ENCODE measurements around the gene DACH2. TPM values are rescaled to one million over a fixed set of nuclear protein-coding genes. Genes with fewer than 3 reads are reported as not detected.
"Not testable (repeated sequence)": the region's sequence is repeated elsewhere in the genome, so short reads cannot be mapped to it uniquely, and the experiment has no call there.

Gene DACH2
- total RNA-seq, 2 experiments from 2014 or later: not detected

GRCh38 chrX:86178906-86179305 is 30.7 kb downstream of the DACH2 start:
- CTCF ChIA-PET: no interaction called here
- Mint-ChIP-seq H3K36me3 (ENCODE audit: low read depth) (no peaks in the 10 kb centered on the region), H3K27me3 (ENCODE audit: low read depth) (peaks cover 5% of the 10 kb centered on the region), H3K4me1 (ENCODE audit: low read depth) (no peaks in the 10 kb centered on the region), H3K27ac (no peak overlapping the region), H3K9me3 (peaks cover 2% of the 10 kb centered on the region), H3K4me3 (no peak overlapping the region)
- intact Hi-C loops (cut with micrococcal nuclease): no loop called here
- DNase-seq: no peak

- H3K9me3 Mint-ChIP-seq; DNase-seq; H3K4me1 Mint-ChIP-seq (ENCODE audit: low read depth); H3K27ac Mint-ChIP-seq; CTCF ChIA-PET; H3K36me3 Mint-ChIP-seq (ENCODE audit: low read depth); H3K27me3 Mint-ChIP-seq (ENCODE audit: low read depth); H3K4me3 Mint-ChIP-seq; intact Hi-C loops (cut with micrococcal nuclease): not testable (repeated sequence)
Measured at GRCh38 chrX:86181325-86181724, 33.1 kb downstream of the DACH2 start.

GRCh38 chrX:86192827-86193226 is 44.6 kb downstream of the DACH2 start:
- Mint-ChIP-seq H3K36me3 (ENCODE audit: low read depth) (no peaks in the 10 kb centered on the region), H3K9me3 (peaks cover 5% of the 10 kb centered on the region), H3K27ac (no peak overlapping the region), H3K27me3 (ENCODE audit: low read depth) (no peaks in the 10 kb centered on the region), H3K4me3 (no peak overlapping the region), H3K4me1 (ENCODE audit: low read depth) (no peaks in the 10 kb centered on the region)
- intact Hi-C loops (cut with micrococcal nuclease): no loop called here
- no peak for DNase-seq
- CTCF ChIA-PET: no interaction called here

- Mint-ChIP-seq H3K27ac (no peak overlapping the region), H3K9me3 (peaks cover 5% of the 10 kb centered on the region), H3K36me3 (ENCODE audit: low read depth) (no peaks in the 10 kb centered on the region), H3K4me1 (ENCODE audit: low read depth) (no peaks in the 10 kb centered on the region), H3K27me3 (ENCODE audit: low read depth) (no peaks in the 10 kb centered on the region), H3K4me3 (no peak overlapping the region)
- no peak for DNase-seq
- intact Hi-C loops (cut with micrococcal nuclease): no loop called here
- CTCF ChIA-PET: no interaction called here
Measured at GRCh38 chrX:86194758-86195157, 46.5 kb downstream of the DACH2 start.

- Mint-ChIP-seq H3K9me3 (peaks cover 5% of the 10 kb centered on the region), H3K36me3 (ENCODE audit: low read depth) (no peaks in the 10 kb centered on the region), H3K27ac (no peak overlapping the region), H3K27me3 (ENCODE audit: low read depth) (no peaks in the 10 kb centered on the region), H3K4me3 (no peak overlapping the region), H3K4me1 (ENCODE audit: low read depth) (no peaks in the 10 kb centered on the region)
- CTCF ChIA-PET: no interaction called here
- intact Hi-C loops (cut with micrococcal nuclease): no loop called here
- no peak for DNase-seq
Measured at GRCh38 chrX:86195343-86195742, 47.1 kb downstream of the DACH2 start.

- no peak overlapping the region for H3K27ac Mint-ChIP-seq
- H3K9me3 Mint-ChIP-seq: peaks cover 5% of the 10 kb centered on the region
- H3K4me1 Mint-ChIP-seq (ENCODE audit: low read depth): no peaks in the 10 kb centered on the region
- no peak overlapping the region for H3K4me3 Mint-ChIP-seq
- CTCF ChIA-PET: no interaction called here
- no peak for DNase-seq
- intact Hi-C loops (cut with micrococcal nuclease): no loop called here
- no peaks in the 10 kb centered on the region for H3K27me3 Mint-ChIP-seq (ENCODE audit: low read depth)
- no peaks in the 10 kb centered on the region for H3K36me3 Mint-ChIP-seq (ENCODE audit: low read depth)
Measured at GRCh38 chrX:86197815-86198214, 49.6 kb downstream of the DACH2 start.

GRCh38 chrX:86210772-86211171 is 62.5 kb downstream of the DACH2 start:
- Mint-ChIP-seq H3K4me1 (ENCODE audit: low read depth) (no peaks in the 10 kb centered on the region), H3K27me3 (ENCODE audit: low read depth) (no peaks in the 10 kb centered on the region), H3K36me3 (ENCODE audit: low read depth) (no peaks in the 10 kb centered on the region), H3K27ac (no peak overlapping the region), H3K9me3 (no peaks in the 10 kb centered on the region), H3K4me3 (no peak overlapping the region)
- no peak for DNase-seq
- CTCF ChIA-PET: no interaction called here
- intact Hi-C loops (cut with micrococcal nuclease): no loop called here

GRCh38 chrX:86215260-86215659 is 67.0 kb downstream of the DACH2 start:
- no peak for DNase-seq

GRCh38 chrX:86237482-86237881 is 89.2 kb downstream of the DACH2 start:
- H3K36me3 Mint-ChIP-seq (ENCODE audit: low read depth): no peaks in the 10 kb centered on the region

More at GRCh38 chrX:86215260-86215659, 67.0 kb downstream of the DACH2 start:
- no peaks in the 10 kb centered on the region for H3K9me3 Mint-ChIP-seq
- no peak overlapping the region for H3K4me3 Mint-ChIP-seq
- no peaks in the 10 kb centered on the region for H3K27me3 Mint-ChIP-seq (ENCODE audit: low read depth)
- intact Hi-C loops (cut with micrococcal nuclease): no loop called here
- CTCF ChIA-PET: no interaction called here
- H3K4me1 Mint-ChIP-seq (ENCODE audit: low read depth): no peaks in the 10 kb centered on the region
- H3K27ac Mint-ChIP-seq: no peak overlapping the region
- no peaks in the 10 kb centered on the region for H3K36me3 Mint-ChIP-seq (ENCODE audit: low read depth)

GRCh38 chrX:86241547-86241946 is 93.3 kb downstream of the DACH2 start:
- CTCF ChIA-PET: no interaction called here
- Mint-ChIP-seq H3K9me3 (peaks cover 8% of the 10 kb centered on the region), H3K4me1 (ENCODE audit: low read depth) (no peaks in the 10 kb centered on the region), H3K4me3 (no peak overlapping the region), H3K36me3 (ENCODE audit: low read depth) (no peaks in the 10 kb centered on the region), H3K27ac (no peak overlapping the region), H3K27me3 (ENCODE audit: low read depth) (no peaks in the 10 kb centered on the region)
- no peak for DNase-seq
- intact Hi-C loops (cut with micrococcal nuclease): no loop called here

More at GRCh38 chrX:86237482-86237881, 89.2 kb downstream of the DACH2 start:
- CTCF ChIA-PET: no interaction called here
- Mint-ChIP-seq H3K27me3 (ENCODE audit: low read depth) (no peaks in the 10 kb centered on the region), H3K9me3 (peaks cover 5% of the 10 kb centered on the region), H3K4me3 (no peak overlapping the region), H3K27ac (no peak overlapping the region), H3K4me1 (ENCODE audit: low read depth) (no peaks in the 10 kb centered on the region)
- no peak for DNase-seq
- intact Hi-C loops (cut with micrococcal nuclease): no loop called here

GRCh38 chrX:86263526-86263925 is 115.3 kb downstream of the DACH2 start:
- no peaks in the 10 kb centered on the region for H3K27me3 Mint-ChIP-seq (ENCODE audit: low read depth)

GRCh38 chrX:86295293-86295692 is 147.0 kb downstream of the DACH2 start:
- H3K9me3 Mint-ChIP-seq: no peaks in the 10 kb centered on the region
- no peaks in the 10 kb centered on the region for H3K36me3 Mint-ChIP-seq (ENCODE audit: low read depth)
- CTCF ChIA-PET: no interaction called here
- H3K4me3 Mint-ChIP-seq: no peak overlapping the region
- no peak overlapping the region for H3K27ac Mint-ChIP-seq
- no peak for DNase-seq
- H3K4me1 Mint-ChIP-seq (ENCODE audit: low read depth): no peaks in the 10 kb centered on the region
- no peaks in the 10 kb centered on the region for H3K27me3 Mint-ChIP-seq (ENCODE audit: low read depth)
- intact Hi-C loops (cut with micrococcal nuclease): no loop called here

More at GRCh38 chrX:86263526-86263925, 115.3 kb downstream of the DACH2 start:
- Mint-ChIP-seq H3K9me3 (no peaks in the 10 kb centered on the region), H3K4me1 (ENCODE audit: low read depth) (no peaks in the 10 kb centered on the region), H3K4me3 (no peak overlapping the region), H3K36me3 (ENCODE audit: low read depth) (no peaks in the 10 kb centered on the region), H3K27ac (no peak overlapping the region)
- CTCF ChIA-PET: no interaction called here
- intact Hi-C loops (cut with micrococcal nuclease): no loop called here
- no peak for DNase-seq

- H3K4me3 Mint-ChIP-seq: no peak overlapping the region
- no peaks in the 10 kb centered on the region for H3K36me3 Mint-ChIP-seq (ENCODE audit: low read depth)
- CTCF ChIA-PET: no interaction called here
- no peaks in the 10 kb centered on the region for H3K4me1 Mint-ChIP-seq (ENCODE audit: low read depth)
- no peak for DNase-seq
- no peak overlapping the region for H3K27ac Mint-ChIP-seq
- intact Hi-C loops (cut with micrococcal nuclease): no loop called here
- H3K9me3 Mint-ChIP-seq: peaks cover 12% of the 10 kb centered on the region
- no peaks in the 10 kb centered on the region for H3K27me3 Mint-ChIP-seq (ENCODE audit: low read depth)
Measured at GRCh38 chrX:86322913-86323312, 174.7 kb downstream of the DACH2 start.

- Mint-ChIP-seq H3K4me1 (ENCODE audit: low read depth) (no peaks in the 10 kb centered on the region), H3K4me3 (no peak overlapping the region), H3K27ac (no peak overlapping the region), H3K36me3 (ENCODE audit: low read depth) (no peaks in the 10 kb centered on the region), H3K27me3 (ENCODE audit: low read depth) (no peaks in the 10 kb centered on the region), H3K9me3 (no peaks in the 10 kb centered on the region)
- intact Hi-C loops (cut with micrococcal nuclease): no loop called here
- CTCF ChIA-PET: no interaction called here
- DNase-seq: no peak
Measured at GRCh38 chrX:86329174-86329573, 180.9 kb downstream of the DACH2 start.

Data from activated naive CD4-positive, alpha-beta T cell treated with anti-CD3 and anti-CD28 coated beads for 36 hours (primary cell).